Common myeloid progenitor, CD34-positive (primary cell): Measurements from ENCODE around the gene IFT80.

Source experiments
- CTCF ChIA-PET: fragments of 350-600 bp; sonication (Branson Sonifier 250); formaldehyde crosslinking; loops from one replicate; lab custom pipeline; 2021; ENCODE audit warnings: antibody characterized with exemption; lab: Charles Lee
- POLR2A ChIA-PET: fragments of 350-600 bp; sonication (Branson Sonifier 250); formaldehyde crosslinking; loops from one replicate; lab custom pipeline; 2021; ENCODE audit warnings: antibody characterized with exemption; lab: Charles Lee
- DNase-seq, 3 donors: peaks; one replicate each; pipeline versions ENCODE4 v3.0.0 to v3.0.0-alpha.2; 2013
- H3K27ac ChIP-seq, 2 experiments: 1 replicate in 1 of 2; 2 replicates in 1 of 2; pipeline ENCODE4 v1.7.0; 2013; ENCODE audit warnings: inconsistent platforms in 2 of 2, low read length in 2 of 2, mild to moderate bottlenecking in 2 of 2, low read depth in 1 of 2, moderate library complexity in 1 of 2; ENCODE audit not compliant: severe bottlenecking in 2 of 2, insufficient read depth in 1 of 2, poor library complexity in 1 of 2
- H3K27me3 ChIP-seq, 5 experiments: replicated peaks in 2 of 5; 1 replicate in 3 of 5; 2 replicates in 2 of 5; pipeline versions ENCODE4 v1.6.1 to v1.7.0; 2013; ENCODE audit warnings: low read length in 4 of 5, mild to moderate bottlenecking in 2 of 5, moderate library complexity in 2 of 5, inconsistent platforms in 1 of 5; ENCODE audit not compliant: insufficient read depth in 5 of 5, control insufficient read depth in 4 of 5
- H3K36me3 ChIP-seq, 4 experiments: 1 replicate in 2 of 4; 2 replicates in 2 of 4; pipeline versions ENCODE4 v1.6.1 to v1.7.0; 2013; ENCODE audit warnings: low read length in 3 of 4, control low read depth in 1 of 4, mild to moderate bottlenecking in 1 of 4; ENCODE audit not compliant: control insufficient read depth in 4 of 4, insufficient read depth in 4 of 4
- H3K4me1 ChIP-seq, 4 experiments: 1 replicate in 3 of 4; 2 replicates in 1 of 4; pipeline versions ENCODE4 v1.6.1 to v1.7.1; 2013; ENCODE audit warnings: low read length in 3 of 4, mild to moderate bottlenecking in 3 of 4, control low read depth in 1 of 4, inconsistent platforms in 1 of 4, moderate library complexity in 1 of 4; ENCODE audit not compliant: control insufficient read depth in 4 of 4, insufficient read depth in 4 of 4; ENCODE audit errors: control extremely low read depth in 1 of 4
- H3K4me3 ChIP-seq, 7 experiments: 1 replicate in 4 of 7; 2 replicates in 3 of 7; pipeline versions ENCODE4 v1.5.1 to v1.7.0; 2013; ENCODE audit warnings: mild to moderate bottlenecking in 7 of 7, low read length in 6 of 7, moderate library complexity in 6 of 7, inconsistent platforms in 2 of 7, low read depth in 2 of 7, control low read depth in 1 of 7; ENCODE audit not compliant: insufficient read depth in 4 of 7, control insufficient read depth in 1 of 7; ENCODE audit errors: extremely low read depth in 1 of 7
- H3K9me3 ChIP-seq, 5 experiments: 1 replicate in 4 of 5; 2 replicates in 1 of 5; pipeline versions ENCODE4 v1.6.1 to v1.7.1; 2013; ENCODE audit warnings: low read length in 4 of 5, mild to moderate bottlenecking in 2 of 5, inconsistent platforms in 1 of 5, low read depth in 1 of 5, moderate library complexity in 1 of 5; ENCODE audit not compliant: control insufficient read depth in 4 of 5, insufficient read depth in 2 of 5; ENCODE audit errors: control extremely low read depth in 1 of 5
- WGBS: methylation state at CpG from one replicate; pipeline ENCODE4 v1.1.5; 2013; ENCODE audit not compliant: insufficient coverage; 5-methylcytosine and 5-hydroxymethylcytosine counted together

IFT80 gene

DNA sequence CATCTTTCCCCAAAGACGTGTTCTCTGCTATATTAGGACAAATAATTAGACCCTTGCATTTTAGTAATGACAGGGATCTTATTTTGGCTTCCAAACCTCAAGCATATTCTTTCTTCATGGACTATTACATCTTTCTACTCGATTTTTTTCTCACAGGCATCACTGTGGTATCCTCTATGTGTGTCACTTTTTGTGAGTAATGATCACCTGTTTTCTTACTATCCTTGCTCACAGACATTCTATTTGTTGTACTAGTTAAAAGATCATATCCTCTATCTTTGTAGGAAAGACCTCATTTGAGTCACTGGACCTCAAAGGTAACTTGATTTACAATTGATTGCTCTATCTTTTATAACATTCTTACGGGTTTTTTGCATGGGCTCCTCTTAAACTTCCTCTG, 167.0 kb downstream of the IFT80 start:
- Histone ChIP-seq H3K4me3 (peak overlapping the region in 1 of 7 experiments; percentile 28), H3K27me3 (no peaks in the 10 kb centered on the region), H3K9me3 (no peaks in the 10 kb centered on the region), H3K27ac (peak overlapping the region in 1 of 2 experiments; percentile 25), H3K4me1 (peaks cover 3 to 48% (median 11%) of the 10 kb centered on the region in 4 experiments), H3K36me3 (no peaks in the 10 kb centered on the region)
- DNase-seq = peak in 2 of 3 donors; percentile 28 to 55
- CTCF ChIA-PET = interaction anchor here (1.9 kb wide), 1 partner anchor 69 kb away, joined by 7 read pairs; no protein-coding TSS in a partner anchor
- 100% methylated on average over 1 of the region's 3 CpGs for WGBS
- POLR2A ChIA-PET = interaction anchor here (0.6 kb wide), 2 partner anchors 48 to 615 kb away, joined by 3 read pairs; no protein-coding TSS in a partner anchor

GRCh38 chr3:160227419-160227818, 171.6 kb downstream of the IFT80 start:
- DNase-seq = peak in 1 of 3 donors; percentile 36
- Histone ChIP-seq H3K4me1 (peaks cover 5 to 67% (median 30%) of the 10 kb centered on the region in 4 experiments), H3K4me3 (peak overlapping the region in 5 of 7 experiments; percentile 65 to 92 (median 86)), H3K9me3 (no peaks in the 10 kb centered on the region), H3K36me3 (no peaks in the 10 kb centered on the region), H3K27me3 (no peaks in the 10 kb centered on the region), H3K27ac (peak overlapping the region; percentile 74 to 91)
- ChIA-PET POLR2A (interaction anchor here (0.7 to 0.8 kb wide), 2 partner anchors 62 to 64 kb away, joined by 3 read pairs; no protein-coding TSS in a partner anchor), CTCF (interaction anchor here (0.6 to 7.5 kb wide), 6 partner anchors 10 to 64 kb away, joined by 3 to 38 read pairs (median 6); no protein-coding TSS in a partner anchor)
- WGBS = no CpG with 5 or more reads among the region's 3 CpGs

- under 1% methylated on average over 85 of the region's 87 CpGs for WGBS
- Histone ChIP-seq H3K4me3 (peak overlapping the region; percentile 46 to 92 (median 83)), H3K36me3 (no peaks in the 10 kb centered on the region), H3K27ac (peak overlapping the region; percentile 74 to 91), H3K4me1 (peaks cover 5 to 68% (median 34%) of the 10 kb centered on the region in 4 experiments), H3K27me3 (no peaks in the 10 kb centered on the region), H3K9me3 (no peaks in the 10 kb centered on the region)
- CTCF ChIA-PET = interaction anchor here (0.6 to 7.5 kb wide), 18 partner anchors 8 to 398 kb away, joined by 3 to 38 read pairs (median 4); no protein-coding TSS in a partner anchor
- peak; percentile 45 to 84 (median 79) for DNase-seq
- POLR2A ChIA-PET = interaction anchor here (0.7 kb wide), 1 partner anchor 61 kb away, joined by 3 read pairs; no protein-coding TSS in a partner anchor
Measured at GRCh38 chr3:160226026-160226907, 172.8 kb downstream of the IFT80 start.

GRCh38 chr3:160225176-160226025, 173.6 kb downstream of the IFT80 start, which contains the start of gene C3orf80:
C3orf80 (plus strand) TSS chr3:160225422; CDS start chr3:160225636, 214 bp downstream.
- H3K27me3 ChIP-seq = no peaks in the 10 kb centered on the region
- peak within 1 kb of the TSS; percentile 82 to 91 for H3K27ac ChIP-seq
- peak; percentile 75 to 92 (median 92) for DNase-seq

GRCh38 chr3:160224811-160225175, 174.2 kb downstream of the IFT80 start:
- no peaks in the 10 kb centered on the region for H3K27me3 ChIP-seq
- no peak for DNase-seq
- ChIA-PET POLR2A (interaction anchor here (1.3 kb wide), 1 partner anchor 41 kb away, joined by 3 read pairs; no protein-coding TSS in a partner anchor), CTCF (interaction anchor here (0.6 to 7.5 kb wide), 17 partner anchors 8 to 192 kb away, joined by 3 to 38 read pairs (median 5); no protein-coding TSS in a partner anchor)
- H3K36me3 ChIP-seq = no peaks in the 10 kb centered on the region
- 0% methylated on average over 16 of the region's 16 CpGs for WGBS
- H3K9me3 ChIP-seq = no peaks in the 10 kb centered on the region
- H3K4me3 ChIP-seq = peak overlapping the region; percentile 46 to 92 (median 83)
- peaks cover 5 to 71% (median 38%) of the 10 kb centered on the region in 4 experiments for H3K4me1 ChIP-seq
- peak overlapping the region; percentile 82 to 91 for H3K27ac ChIP-seq

More at GRCh38 chr3:160225176-160226025, 173.6 kb downstream of the IFT80 start, which contains the start of gene C3orf80:
- ChIA-PET CTCF (interaction anchor here (0.6 to 7.5 kb wide), 24 partner anchors 9 to 397 kb away, joined by 3 to 38 read pairs (median 4); no protein-coding TSS in a partner anchor), POLR2A (interaction anchor here (1.3 kb wide), 1 partner anchor 42 kb away, joined by 3 read pairs; no protein-coding TSS in a partner anchor)
- WGBS = under 1% methylated on average over 91 of the region's 104 CpGs
- no peaks in the 10 kb centered on the region for H3K9me3 ChIP-seq
- no peaks in the 10 kb centered on the region for H3K36me3 ChIP-seq
- peaks cover 5 to 72% (median 38%) of the 10 kb centered on the region in 4 experiments for H3K4me1 ChIP-seq
- H3K4me3 ChIP-seq = peak within 1 kb of the TSS; percentile 46 to 92 (median 83)

GRCh38 chr3:160224256-160224655, 174.8 kb downstream of the IFT80 start:
- peak; percentile 62 to 81 (median 74) for DNase-seq
- ChIA-PET POLR2A (interaction anchor here (0.9 kb wide), 1 partner anchor 39 kb away, joined by 3 read pairs; no protein-coding TSS in a partner anchor), CTCF (interaction anchor here (0.9 to 7.5 kb wide), 11 partner anchors 7 to 396 kb away, joined by 3 to 38 read pairs (median 6); no protein-coding TSS in a partner anchor)
- Histone ChIP-seq H3K36me3 (no peaks in the 10 kb centered on the region), H3K27ac (peak overlapping the region; percentile 82 to 91), H3K9me3 (no peaks in the 10 kb centered on the region), H3K27me3 (no peaks in the 10 kb centered on the region), H3K4me1 (peaks cover 5 to 69% (median 38%) of the 10 kb centered on the region in 4 experiments), H3K4me3 (peak overlapping the region in 5 of 7 experiments; percentile 81 to 92 (median 86))
- 3% methylated on average over 11 of the region's 12 CpGs for WGBS
